ENCODE data around the gene GMDS.

The GMDS gene

DNA sequence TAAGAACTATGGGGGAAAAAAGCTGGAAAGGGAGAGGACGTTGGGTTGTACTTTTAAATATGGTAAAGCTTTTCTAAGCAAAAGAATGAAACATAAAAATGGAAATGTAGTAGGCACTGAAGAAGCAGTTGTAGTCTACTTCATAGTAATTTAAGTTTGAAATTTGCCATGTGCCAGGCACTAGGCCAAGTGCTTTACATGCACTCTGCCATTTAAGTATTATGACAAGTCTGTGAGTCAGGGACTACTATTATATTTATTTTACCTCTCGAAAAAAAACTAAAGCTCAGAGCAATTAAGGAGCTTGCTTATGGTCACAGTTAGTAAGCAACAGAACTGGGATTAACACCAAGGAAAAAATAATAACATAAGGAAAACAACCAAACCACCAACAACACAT lies 257.8 kb downstream of the GMDS start:
- DNase-seq (ENCODE audit: low spot score): no peak

- DNase-seq (ENCODE audit: low spot score): no peak
Observed at GRCh38 chr6:1986454-1987243, 258.8 kb downstream of the GMDS start.

GRCh38 chr6:1984346-1984994 lies 260.9 kb downstream of the GMDS start:
- no peak for DNase-seq (ENCODE audit: low spot score)

DNA sequence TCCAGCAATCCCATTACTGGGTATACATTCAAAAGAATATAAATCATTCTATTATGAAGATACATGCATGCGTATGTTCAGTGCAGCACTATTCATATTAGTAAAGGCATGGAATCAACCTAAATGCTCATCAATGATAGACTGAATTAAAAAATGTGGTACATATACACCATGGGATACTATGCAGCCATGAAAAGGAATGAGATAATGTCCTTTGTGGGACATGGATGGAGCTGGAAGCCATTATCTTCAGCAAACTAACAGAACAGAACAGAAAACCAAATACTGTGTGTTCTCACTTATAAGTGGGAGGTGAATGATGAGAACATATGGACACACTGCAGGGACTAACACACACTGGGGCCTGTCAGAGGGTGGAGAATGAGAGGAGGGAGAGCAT lies 261.6 kb downstream of the GMDS start:
- DNase-seq (ENCODE audit: low spot score): no peak

- DNase-seq (ENCODE audit: low spot score): no peak
Observed at GRCh38 chr6:1972962-1973361, 272.4 kb downstream of the GMDS start.

DNA sequence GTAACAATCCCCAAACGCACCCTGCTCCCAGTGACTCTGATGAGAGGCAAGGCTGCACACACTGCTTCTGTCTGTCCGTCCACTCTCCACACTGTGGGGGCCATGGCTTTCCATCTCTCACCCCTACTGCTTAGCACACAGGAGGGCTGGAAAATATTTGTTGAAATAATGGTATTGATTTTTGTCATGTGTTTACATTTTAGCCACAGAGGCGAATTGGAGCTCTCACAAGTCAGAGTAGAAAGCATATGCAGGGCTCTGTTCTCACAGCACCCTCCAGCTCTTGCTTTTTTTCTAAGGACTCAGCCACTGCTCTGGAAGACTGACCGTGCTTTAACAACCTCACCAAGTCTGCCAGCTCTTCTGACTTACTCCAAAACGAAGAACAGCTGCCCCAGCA lies 273.8 kb downstream of the GMDS start:
- no peak for DNase-seq (ENCODE audit: low spot score)

GRCh38 chr6:1970151-1970561 lies 275.2 kb downstream of the GMDS start:
- no peak for DNase-seq (ENCODE audit: low spot score)

GRCh38 chr6:1966713-1967112 lies 278.7 kb downstream of the GMDS start:
- DNase-seq (ENCODE audit: low spot score): no peak

- no peak for DNase-seq (ENCODE audit: low spot score)
Observed at GRCh38 chr6:1965596-1966224, 279.7 kb downstream of the GMDS start.

GRCh38 chr6:1963596-1963995 lies 281.8 kb downstream of the GMDS start:
- DNase-seq (ENCODE audit: low spot score): no peak

DNA sequence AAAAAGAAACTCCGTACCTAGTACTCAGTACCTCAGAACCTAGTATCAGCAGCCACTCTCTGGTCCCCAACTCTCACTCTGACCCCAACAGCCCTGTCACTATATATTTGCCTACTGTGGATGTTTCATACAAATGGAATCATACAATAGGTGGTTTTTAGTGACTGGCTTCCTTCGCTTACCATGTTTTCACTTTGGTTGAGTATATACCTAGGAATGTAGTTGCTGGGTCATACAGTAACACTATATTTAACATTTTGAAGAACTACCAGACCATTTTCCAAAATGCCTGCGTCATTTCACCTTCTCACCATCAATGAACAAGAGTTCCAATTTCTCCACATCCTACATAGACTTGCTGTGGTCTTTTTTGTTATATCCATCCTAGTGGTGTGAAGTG lies 283.2 kb downstream of the GMDS start:
- DNase-seq (ENCODE audit: low spot score): no peak

DNA sequence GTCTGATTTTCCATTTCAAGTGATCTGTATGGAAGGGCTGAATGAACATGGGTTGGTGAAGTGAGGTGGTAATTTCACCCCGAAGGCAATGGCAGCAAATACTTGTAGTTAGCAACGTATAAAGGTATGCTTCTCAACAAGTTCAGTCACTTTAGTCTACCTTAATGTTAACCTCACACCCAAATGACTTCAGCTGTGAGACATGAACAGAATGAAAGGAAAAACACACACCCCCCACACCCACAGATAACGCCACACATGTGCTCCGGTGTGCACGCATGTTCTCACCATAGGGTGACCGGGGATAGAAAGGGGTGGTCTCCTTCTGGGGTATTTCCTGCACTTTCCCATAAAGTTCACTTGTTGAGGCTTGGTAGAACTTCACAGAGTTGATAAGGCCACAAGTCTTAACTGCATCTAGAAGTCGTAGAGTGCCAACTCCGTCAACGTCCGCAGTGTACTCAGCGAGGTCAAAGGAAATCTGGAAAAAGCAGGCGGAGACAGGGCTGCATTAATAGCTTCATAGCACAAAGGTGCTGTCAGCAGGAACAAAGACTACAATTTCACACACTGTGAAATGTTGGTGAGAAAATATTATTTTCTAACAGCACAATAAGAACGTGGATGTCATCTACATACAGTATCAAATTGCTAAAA lies 284.8 kb downstream of the GMDS start:
- DNase-seq (ENCODE audit: low spot score): no peak

- no peak for DNase-seq (ENCODE audit: low spot score)
Observed at GRCh38 chr6:1958257-1958656, 287.1 kb downstream of the GMDS start.

- DNase-seq (ENCODE audit: low spot score): no peak
Observed at GRCh38 chr6:1957746-1958145, 287.7 kb downstream of the GMDS start.

DNA sequence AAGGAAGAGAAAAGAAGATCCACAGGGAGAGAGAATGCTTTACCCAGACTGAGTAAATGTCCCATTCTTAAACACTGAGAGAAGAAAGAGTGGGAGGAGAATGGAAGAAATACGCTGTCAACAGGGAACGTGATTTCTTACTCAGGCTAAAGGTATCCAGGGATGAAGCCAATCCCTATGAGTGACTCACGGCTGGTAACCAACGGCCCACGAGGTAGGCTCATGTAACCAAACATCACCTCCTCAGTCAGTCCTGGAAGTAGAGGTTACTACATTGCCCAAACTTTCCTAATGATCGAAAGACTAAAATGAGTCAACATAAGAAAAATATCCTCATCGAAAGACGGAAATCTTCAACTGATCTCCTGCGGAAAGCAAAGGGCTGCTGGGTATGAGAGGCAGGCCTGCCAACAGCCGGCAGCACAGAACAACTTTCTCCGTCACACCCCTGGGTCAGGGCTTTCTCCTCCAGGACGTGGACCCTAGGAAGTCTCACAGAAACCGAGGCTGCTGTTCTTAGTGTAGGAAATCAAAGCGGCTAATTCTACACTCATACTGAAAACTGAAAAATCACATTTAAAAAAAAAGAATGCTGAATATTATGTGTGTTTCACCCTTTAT lies 292.6 kb downstream of the GMDS start:
- DNase-seq (ENCODE audit: low spot score): no peak

DNA sequence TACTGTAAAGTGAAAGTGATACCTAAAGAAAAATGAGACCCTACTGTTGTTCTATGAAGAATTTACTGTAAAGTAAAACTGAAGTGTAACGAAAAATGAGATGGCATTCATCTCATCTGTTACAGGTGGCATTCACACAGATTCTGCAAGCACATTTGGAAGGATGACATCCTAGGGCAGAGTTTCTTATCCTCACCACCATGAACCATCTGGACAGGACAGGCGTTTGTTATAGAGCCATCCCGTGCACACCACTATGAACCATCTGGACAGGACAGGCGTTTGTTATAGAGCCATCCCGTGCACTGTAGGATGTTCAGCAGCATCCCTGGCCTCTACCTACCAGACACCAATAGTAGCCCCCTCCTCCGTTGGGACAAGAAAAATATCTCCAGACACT lies 294.8 kb downstream of the GMDS start:
- no peak for DNase-seq (ENCODE audit: low spot score)

DNA sequence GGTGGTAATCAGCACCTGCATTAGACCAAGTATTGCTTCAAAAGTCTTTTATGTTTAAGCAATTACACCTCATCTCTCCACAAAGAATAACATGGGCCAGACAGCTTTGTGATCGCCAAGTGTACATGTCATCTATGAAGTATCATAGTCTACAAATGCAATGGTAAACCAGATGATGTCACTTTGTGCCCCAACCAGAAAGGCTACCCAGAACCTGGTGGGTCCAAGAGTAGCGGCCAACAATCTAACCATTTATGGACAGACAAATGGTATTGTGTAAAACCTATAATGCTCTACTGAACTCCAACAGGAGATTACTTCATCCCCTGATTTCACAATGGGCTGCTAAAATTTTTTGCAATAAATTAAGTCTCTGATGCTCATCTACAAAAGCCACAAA lies 295.9 kb downstream of the GMDS start:
- no peak for DNase-seq (ENCODE audit: low spot score)

DNA sequence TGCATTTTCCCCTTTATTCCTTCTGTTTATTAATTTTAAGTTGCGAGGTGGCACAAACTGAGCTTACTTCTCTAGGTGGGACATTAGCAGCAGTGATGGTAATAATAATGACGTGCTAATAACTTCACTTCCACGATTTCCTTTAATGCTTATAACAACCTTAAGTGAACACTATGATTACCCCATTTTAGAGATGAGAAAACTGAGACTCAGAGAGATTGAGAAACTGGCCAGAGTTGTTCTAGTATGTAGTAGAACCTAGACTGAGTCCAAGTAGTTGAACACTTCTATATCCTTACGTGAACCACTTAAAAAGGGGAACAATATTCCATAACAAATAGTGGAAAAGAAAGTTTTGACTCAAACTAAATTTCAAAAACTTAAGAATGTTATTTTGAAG lies 297.5 kb downstream of the GMDS start:
- no peak for DNase-seq (ENCODE audit: low spot score)

DNA sequence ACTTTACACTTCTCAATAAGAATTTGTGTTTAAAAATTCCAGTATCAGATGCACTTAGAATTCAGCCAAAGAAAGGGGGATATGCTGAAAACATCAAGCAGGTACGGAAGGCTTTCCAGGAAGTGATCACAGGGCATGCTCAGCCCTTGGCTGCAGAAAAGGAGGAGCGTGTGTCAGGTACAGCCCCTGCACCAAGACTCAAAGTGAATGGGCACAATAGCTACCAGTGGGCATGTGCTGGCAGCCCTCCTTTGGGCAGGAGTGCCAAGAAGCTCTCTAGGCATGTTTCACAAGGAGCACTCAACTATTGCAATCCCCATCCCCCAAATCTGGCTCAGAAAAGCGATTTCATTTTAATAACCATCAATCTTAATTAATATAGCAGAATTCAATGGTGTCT lies 298.8 kb downstream of the GMDS start:
- no peak for DNase-seq (ENCODE audit: low spot score)

DNA sequence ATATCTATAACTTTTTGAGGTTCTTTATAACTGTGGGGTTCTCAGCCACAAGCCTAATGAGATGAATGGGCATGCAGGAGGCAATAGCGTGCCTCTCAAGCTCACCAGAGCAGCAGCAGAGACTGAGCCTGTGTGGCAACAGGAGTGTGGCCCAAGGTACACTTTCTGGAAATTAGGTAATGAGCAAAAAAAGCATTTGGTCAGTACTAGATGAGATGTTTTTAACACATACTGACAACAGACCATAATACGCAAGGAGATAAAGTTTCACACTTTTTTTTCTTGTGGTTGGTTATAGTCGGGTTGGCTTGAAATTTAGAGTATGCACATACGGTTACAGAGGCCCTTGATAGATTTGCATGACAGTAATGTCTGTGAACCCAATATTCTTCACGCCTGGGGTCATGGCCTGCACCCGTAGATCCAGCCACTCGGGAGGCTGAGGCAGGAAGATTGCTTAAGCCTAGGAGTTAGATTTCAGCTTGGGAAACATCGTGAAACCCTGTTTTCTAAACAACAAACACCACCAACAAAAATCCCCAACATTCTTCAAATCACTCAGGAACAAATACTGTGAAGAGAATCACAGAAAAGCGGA lies 300.1 kb downstream of the GMDS start:
- DNase-seq (ENCODE audit: low spot score): no peak

DNA sequence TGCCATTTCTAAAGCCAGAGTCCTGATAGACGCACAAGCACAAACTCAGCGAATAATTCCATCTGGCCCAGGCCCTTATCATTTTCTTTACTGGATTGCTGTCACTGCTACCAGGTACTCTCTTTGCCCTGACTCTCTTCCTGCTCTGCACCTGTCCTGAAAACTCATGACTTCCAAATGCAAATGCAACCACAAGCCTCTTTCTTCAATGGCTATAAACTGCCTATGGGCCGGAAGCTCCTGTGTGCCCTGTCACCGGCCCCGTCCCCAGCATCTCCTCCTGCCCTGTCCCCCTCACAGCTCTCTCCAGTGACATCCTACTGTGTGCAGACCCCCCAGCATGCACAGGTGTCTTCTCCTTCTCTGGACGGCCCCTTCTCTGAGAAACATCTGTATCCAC lies 302.6 kb downstream of the GMDS start:
- no peak for DNase-seq (ENCODE audit: low spot score)

DNA sequence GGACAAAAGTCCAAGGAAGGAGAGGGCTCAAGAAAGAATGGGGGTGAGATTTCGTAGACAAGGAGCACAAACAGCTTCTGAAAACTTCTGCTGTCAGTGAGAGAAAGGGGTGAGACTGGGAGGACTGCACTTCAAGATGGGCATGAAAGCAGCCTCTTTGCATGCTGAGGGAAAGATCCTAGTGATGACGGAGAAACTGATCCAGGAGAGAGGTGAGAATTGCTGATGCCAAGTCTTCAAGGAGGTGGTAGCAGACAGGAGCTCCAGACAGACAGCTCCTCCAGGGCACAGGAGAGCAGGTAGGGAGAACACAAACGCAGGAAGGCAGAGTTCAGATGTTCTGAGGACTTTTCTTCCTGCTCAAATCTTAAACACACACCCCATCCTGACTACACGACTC lies 303.9 kb downstream of the GMDS start:
- DNase-seq (ENCODE audit: low spot score): no peak
